ENCODE data around the gene LYST.

DNA sequence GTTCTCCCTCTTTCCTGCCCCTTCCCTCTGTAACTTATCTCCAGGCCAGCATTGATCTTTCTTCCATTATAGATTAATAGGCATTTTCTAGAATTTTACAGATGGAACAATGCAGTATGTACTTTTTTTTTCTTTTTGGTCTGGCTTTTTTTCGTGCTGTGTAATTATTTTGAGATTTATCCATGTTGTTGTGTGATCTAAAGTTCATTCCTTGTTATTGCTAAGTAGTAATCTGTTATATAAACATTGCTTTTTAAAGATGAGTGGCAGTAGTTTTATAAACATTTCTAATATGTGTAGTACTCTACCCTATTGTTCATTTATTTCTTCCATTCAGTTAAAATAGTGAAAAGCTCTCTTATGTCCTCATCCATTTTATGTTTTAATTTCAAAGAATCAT, 5.9 kb downstream of the LYST start:
- TF ChIP-seq GATA2 (IDR thresholded peaks at IDR 0.05; ENCODE audit: low read depth, low read length) (no peak), GATA3 (IDR thresholded peaks at IDR 0.05; ENCODE audit: low read depth, low read length) (no peak)
